HG02870 (cell line): Measurements from ENCODE around the gene MON2.
A peak's percentile ranks its signal among the peaks of the same experiment; 100 is the strongest.

Experiments
- ATAC-seq: cut with Tn5 transposase; IDR thresholded peaks from one replicate; pipeline ENCODE4 v1.9.1; 2021; ENCODE audit warnings: mild to moderate bottlenecking, moderate library complexity; ENCODE audit not compliant: unreplicated experiment

Gene MON2

DNA sequence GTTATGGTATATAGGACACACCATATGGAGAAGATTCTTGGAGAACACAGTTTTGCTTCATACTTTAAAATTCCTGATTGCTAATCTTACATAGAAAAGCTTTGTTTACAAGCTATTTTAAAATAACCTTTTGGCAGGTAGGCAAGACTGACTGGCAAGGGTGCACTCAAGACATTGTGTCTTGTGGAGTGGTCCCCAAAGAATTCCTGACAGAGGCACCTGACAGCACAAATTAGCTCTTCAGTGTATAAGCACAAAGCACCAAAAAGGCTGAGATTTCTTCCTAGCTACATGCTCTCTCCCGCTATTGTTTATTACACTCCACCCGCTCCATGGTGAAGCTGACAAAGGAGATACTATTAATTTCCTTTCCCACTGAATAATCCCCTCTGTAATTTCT is 139.4 kb downstream of the MON2 start:
- no peak for ATAC-seq

DNA sequence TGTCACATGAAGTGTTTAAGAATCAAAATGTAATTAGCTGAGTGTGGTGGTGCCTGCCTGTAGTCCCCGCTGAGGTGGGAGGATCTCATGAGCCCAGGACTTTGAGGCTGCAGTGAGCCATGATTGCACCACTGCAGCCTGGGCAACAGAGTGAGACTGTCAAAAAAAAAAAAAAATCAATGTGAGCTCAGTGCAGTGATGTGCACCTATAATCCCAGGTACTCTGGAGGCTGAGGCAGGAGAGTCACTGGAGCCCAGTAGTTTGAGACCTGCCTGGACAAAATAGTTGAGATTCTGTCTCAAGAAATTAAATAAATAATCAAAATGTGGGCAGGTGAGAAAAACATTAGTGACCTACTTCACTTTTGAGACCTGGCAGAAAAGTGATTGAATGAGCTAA is 140.0 kb downstream of the MON2 start:
- no peak for ATAC-seq

DNA sequence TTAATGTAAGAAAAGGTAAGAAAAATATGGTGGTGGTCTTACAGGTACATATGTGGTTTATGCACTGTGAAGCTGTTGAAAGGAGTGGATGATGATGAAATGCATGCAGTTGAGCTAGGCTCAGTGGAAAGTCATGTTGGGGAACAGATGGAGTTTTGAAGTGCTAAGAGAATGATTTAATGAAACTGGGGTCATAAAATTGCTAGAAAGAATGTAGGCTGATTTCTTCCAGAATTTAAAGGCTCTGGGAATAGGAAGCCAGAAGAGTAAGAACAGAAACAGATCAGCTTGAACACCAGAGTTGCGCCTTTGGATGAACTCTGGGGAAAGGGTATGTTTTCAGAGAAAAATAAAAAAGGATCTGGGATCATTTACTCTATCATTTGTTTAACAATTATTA is 146.5 kb downstream of the MON2 start:
- no peak for ATAC-seq

DNA sequence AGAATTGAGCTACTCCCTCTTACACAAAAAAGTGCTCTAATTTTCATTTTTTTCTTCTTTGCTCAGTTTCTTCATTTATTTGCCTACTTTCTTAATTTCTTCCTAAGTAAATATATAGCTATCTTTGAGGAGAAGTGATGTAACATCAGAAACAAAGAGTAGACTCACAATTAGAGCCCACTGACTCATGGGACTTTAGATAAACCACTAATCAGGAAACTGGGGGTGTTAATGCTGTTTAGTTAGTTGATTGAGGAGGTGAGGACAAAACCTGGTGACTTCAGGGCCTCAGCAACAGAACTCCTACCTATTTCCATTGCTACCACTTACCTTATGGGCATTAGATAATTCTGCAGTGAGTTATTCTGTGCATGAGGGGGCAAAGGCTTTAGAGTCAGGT is 151.7 kb downstream of the MON2 start:
- no peak for ATAC-seq

DNA sequence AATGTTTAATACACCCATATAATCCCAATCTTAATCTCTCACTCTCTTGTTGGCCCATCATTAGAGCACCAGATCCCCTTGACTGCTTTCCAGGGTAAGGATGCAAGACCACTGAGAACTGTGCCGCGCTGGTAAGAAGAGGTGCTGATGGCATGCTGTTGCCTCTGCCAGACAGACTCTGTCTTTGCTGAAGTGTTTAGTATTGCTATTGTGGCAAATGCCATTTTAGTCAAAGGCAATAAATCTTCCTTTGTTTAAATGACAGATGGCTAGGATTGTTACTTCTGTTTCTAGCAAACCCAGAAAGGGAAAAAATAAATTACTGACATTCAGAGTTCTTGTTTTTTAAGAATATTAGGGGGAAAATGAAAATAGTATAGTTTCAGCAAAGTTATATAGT is 152.3 kb downstream of the MON2 start:
- no peak for ATAC-seq

DNA sequence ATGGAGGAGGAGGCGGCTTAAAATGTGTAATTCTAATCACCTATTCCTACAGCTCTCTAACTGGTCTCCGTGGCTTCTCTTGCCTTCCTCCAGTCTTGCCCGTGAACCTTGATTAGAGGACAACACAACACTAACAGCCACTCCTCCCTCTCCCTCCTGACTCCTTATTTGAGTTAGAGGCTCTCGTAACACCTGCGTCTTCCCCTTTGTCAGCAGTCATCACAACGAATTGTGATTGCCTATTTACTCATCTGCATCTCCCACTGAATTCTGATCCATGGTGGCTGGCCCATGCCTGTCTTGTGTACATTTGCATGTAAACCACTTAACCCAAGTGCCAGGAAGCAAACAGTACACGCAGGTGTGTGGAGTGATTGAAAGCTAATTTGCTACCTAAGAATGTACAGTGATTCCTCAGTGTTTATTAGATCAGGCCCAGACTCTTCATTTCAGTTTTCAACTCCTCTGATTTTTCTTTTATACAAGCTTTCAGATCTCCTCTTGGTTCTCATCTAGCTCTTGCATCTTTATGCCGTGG is 154.5 kb downstream of the MON2 start:
- ATAC-seq = no peak

DNA sequence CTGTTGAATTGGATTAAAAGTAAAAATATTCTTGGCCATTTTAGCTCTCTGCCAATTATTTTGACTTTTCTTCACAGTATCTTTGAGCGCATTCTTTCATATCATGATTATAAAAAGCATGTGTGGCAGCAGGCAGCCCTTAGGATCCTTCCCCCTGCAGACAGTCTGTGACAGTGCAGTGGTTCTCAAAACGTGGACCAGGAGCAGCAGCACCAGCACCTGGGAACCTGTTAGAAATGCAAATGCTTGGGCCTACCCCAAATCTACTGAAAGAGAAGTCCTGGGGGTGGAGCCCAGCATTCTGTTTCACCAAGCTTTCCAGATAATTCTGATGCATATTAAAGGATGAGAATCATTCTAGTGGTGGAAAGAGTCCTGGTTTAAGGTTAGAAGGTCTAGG is 155.6 kb downstream of the MON2 start:
- ATAC-seq = no peak

DNA sequence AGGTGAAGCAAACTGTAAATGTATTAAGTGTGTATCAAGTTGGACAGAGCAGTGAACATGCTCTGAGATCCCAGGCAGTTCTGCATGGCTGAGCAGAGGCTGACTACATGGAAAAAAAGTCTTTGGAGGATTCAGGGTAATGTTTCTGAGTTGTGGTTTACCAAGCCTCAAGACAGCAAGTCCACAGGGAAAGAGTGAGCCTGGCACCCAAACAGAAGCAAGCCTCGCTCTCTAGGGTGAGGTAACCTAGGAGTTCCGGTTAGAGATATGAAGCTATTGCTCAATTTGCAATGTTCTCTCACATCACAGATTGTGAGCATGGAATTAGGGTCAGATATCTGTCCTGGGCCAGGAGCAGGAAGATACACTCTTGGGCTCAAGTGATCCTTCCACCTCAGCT is 158.6 kb downstream of the MON2 start:
- ATAC-seq = no peak

DNA sequence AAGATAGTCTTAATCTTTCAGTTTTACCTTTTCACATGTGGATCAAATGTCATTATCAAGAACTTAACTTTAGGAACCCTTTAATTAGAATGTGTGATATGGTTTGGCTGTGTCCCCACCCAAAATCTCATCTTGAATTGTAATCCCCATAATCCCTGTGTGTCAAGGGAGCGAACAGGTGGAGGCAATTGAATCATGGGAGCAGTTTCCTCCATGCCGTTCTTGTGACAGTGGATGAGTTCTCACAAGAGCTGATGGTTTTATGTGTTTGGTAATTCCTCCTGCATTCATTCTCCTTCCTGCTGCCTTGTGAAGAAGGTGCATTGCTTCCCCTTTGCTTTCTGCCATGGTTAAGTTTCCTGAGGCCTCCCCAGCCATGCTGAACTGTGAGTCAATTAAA is 160.6 kb downstream of the MON2 start:
- ATAC-seq = no peak

DNA sequence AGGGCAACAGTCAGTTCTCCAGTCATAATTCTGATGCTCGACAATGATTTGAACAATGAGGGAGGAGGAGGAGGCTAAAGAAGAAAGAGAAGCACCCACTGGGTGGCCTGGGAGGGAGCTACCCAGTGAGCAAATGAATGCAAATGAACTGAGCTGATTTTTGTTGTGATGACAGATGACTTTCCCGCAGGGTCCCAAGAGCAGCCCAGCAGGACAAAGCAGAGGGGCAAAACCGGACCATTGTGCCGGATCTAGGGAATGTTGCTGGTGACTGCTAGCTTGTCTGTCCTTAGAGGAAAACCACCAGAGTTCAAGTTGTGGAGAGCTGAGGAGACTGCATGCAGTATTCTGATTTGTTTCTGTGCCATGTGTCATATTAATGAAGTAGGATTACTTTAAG is 162.8 kb downstream of the MON2 start:
- no peak for ATAC-seq

DNA sequence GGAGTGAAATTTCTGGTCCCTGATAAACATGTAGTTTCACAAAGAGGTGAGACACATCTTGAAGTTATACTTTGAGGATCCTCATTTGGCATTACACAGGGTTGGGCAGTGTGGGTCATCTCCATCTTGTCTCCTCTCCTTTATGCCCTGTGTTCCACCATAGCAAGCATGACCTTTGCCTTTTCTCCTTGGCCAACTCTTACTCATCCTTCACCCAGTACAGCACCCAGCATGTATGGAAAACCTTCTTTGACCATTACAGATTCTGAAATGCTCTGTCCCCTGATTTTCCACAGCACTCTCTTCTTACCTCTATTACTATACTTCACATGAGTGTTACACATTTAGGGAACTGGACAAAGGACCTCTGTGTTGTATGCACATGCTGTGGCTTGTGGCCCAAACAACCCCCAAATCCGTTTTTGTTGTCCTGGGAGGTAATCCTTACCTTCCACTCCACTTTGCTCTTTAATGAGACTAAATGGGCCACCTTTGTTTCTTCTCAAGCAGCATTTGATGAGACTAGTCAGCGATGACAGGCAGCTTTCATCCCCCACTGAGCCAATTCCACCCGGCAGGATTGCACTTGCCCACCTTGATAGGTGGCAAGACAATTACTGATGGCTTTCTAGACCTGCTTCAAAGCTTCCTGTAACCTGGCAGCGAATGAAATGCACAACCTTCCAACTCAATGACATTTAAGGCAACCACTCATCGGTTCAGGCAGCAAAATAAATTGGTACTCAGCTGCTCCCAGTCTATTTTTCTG is 163.5 kb downstream of the MON2 start:
- ATAC-seq = no peak

DNA sequence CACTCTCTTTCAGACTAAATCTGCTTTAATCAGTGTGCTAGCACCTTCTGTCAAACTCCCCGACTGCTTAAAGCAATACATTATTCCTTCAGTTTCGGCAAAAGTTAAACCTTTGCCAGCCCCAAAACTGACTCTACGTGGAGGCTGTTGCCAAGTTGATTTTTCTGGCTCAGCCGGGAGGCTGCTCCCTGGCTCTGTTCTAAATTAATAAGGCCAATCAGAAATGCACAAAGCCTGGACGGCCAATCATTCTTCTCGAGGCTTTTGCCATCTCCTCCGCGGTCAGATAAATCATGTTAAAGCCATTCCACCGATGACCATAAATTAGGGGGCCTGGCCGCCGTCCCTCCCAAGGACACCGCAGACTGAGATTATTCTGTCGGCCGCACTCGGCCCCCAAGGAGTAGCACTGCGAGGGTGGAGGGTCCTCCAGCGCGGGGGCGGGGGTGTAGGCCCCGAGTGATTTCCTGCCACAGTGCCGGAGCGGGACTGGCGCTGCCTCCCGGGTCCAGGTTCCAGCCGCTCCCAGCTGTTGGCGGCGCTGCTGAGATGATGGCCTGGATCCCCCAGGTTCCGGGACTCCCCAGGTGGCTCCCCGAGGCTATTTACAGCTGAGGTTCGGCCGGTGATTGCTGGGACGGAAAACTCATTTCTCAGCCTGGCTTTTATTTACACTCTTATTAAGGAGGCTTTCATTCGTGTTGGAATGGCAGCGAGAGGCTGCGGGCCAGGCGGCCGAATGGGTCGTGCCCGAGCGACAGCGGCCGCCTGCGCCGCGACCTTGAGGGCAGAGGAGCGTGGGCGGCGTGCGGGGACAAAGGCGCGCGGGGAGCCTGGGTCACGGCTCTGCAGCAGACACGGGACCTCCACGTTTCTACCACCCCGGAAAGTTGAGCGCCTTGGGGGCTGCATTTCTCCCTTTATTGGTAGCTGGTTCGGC is 165.1 kb downstream of the MON2 start:
- ATAC-seq = peak; percentile 57

DNA sequence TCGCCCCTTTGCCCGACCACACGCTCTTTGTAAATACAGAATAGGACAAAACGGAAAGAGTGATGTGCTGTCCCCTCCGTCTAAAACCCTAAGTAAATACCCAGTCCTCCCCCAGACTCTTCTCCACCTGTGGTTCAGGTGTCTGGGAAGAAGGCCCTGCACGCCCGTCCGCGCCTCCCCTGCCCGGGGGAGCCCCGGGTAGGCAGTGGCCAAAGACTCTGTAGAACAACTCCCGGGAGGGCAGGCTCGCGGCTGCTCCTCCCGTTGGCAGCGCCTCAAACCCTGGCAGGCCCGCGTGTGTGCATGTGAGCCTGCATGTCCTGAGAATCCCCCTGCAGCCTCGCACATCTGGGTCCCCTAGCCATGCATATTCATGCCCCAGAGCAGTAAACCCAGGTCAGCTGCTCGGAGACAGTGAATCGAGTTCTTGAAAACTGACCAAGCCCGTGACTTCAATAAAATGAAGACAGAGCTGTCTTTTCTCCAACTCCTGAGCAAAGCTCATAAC is 165.8 kb downstream of the MON2 start:
- peak; percentile 27 for ATAC-seq

DNA sequence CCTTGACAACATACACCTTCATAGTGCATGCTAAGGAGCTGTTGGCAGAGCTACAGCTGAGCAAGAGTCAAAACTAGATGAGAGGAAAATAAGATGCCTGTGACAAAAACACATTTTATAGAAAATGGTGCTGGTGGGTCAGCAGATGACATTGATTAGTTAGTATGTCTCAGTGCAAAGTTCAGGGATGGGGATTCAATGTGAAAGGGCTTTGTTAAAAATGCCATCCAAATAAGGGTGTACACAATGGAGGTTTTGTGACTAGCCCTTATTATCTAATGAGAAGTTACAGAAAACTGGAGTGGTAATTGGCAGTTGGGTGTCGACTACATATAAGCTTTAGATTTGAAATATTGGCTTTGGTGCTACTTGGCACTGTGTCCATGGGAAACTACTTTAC is 169.0 kb downstream of the MON2 start:
- ATAC-seq = no peak

DNA sequence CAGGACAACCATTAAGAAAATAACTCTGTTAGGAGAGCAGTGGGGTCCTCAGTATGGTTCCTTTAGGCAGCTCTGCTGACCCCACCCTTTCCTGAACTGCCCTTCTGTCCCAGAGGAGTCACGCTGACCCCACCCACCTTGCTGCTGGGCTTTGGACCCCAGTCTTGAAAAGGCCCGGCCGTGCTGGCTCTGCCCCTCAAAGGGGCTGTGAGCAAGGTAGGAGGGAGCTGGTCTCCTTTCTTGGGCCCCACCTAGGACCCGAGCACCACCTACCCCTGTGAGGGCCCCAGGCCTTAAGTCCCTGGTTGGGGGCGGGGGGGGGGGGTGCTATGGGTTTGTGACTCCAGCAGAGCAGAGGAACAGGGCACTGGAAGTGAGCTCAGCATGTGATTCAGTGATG is 171.1 kb downstream of the MON2 start:
- no peak for ATAC-seq

DNA sequence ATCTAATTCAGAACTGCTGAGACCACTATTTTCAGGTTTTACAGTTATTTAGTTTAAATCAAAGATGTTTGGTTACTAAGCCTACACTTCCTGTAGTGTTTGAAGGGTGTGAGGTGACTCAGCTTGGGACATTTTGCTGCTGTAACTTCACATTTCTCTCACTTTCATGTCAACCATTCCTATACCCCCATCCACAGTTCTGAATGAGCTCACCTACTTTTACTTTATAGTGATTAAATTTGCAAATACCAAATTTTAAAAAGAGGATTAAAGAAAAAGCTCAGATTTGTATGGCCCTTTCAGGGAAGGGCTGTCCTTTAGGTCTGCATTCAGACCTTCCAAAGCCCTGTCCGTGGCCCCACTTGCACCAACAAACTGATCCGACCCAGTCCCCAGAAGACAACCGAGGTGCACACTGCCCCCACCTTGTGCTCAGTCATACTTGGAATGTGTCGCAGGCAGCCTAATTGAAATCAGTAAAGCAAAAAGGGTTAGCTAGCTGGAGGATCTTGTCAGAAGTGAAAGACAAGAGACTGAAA is 174.4 kb downstream of the MON2 start:
- ATAC-seq = peak; percentile 97

DNA sequence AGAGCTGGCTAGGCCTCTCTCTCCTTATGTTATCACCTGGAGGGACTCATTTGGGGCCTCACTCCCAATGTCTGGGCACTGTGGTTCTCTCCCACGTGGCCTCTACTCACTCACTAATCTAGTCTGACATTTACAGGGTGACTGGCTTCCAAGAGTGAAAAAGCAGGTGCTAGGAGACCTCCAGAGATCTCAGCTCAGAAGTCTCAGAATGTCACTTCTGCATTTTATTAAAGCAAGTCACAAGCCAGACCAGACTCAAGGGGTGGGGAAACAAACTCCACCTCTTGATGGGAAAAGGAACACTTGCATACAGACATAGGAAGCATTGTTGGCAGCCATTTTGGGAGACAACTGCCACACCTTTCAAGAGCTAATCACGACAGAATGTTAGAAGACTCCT is 175.9 kb downstream of the MON2 start:
- ATAC-seq = no peak

DNA sequence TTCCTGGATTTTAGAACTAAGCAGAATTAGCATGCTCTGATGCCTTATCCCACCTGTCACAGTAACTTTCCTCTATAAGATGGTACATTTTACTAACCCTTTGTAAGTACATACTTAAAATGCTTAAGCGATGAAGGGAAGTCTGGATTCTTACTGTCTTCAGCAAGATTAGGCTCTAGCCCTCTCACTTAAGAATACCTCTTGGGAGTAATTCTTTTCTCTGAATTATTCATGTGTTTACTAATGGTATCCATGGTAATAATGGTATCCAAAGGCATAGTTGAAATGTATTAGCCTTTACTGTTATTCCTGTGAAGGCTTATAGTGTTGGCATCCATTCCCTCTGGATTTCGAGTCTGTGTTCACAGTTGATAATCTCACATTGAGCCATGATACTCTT is 176.9 kb downstream of the MON2 start:
- ATAC-seq = no peak

DNA sequence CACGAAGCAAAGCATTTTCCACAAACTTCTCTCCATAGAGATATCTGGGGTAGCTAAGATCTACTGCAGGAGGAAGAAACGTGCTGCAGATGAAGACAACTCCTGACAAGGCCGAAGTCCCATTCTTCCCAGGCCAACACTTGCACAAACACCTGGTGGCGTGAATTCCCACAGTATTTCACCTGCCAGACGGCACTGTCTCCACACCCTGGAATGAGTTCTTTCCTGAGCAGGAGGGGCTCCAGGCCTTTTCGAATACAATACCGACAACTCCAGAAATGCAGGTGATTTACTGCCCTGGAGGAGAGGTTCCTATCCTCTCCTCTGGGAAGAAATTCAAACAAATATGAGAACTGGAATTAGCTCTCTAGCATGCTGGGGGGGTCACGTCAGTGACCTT is 179.9 kb downstream of the MON2 start:
- ATAC-seq = no peak

DNA sequence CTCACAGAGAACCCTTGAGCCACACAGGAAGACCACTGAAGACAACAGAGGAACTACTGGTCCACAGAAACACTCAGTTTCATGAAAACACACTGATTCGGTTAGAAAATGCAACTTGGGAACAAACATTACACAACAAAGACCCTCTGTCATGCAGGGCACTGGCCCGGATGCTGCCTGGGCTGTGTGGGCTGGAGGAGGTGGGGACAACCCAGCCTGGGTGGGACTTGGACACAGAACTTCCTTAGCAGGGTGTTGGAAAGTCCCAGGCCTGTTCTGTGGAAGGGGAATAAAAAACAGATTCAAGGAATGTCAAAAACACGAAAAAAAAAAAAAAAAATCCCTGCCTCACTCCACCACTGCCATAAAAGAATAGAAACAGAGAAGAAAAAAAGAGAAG is 181.0 kb downstream of the MON2 start:
- ATAC-seq = no peak

DNA sequence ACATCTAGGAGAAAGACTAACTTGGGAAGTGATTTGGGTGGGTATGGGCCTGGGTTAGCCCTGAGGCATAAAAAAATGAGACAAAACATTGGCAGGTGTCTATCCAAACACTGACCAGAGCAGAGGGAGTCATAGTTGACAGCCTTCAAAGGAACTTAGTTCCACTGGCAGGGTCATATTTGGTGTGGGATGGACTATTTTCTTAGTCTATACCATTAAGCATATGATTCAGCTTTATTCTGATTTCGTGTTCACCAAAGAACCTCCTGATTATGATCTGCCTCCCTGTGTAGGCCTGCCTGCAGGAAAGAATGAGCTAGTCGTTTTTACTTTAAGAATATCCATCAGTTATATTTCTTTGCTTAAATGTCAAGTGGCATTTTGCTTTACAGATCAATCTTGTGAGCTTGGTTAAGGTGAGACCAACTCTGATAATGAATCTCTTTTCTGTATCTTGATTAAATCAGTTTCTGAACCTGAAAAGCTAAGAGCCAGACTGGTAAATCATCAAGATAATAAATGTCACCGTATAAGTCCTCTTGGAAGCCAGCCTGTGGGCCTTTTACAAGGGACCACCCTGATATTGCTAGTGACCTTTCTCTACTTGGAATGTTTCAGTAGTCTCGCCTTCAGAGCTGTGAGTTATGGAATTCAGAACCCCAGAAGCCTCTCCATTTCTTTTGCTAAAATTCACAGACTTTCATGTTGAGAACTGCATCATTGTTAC is 182.9 kb downstream of the MON2 start:
- no peak for ATAC-seq
